Caco-2 (cell line): ENCODE results near the gene KLHL35. TPM values are rescaled to one million over a fixed set of nuclear protein-coding genes. Genes with fewer than 3 reads are reported as not detected.

Source experiments
- BruUV-seq: library from RNA; stranded (reverse); fragments of 400-500 nt; replicated peaks from 2 replicates; lab custom pipeline; 2021; lab: Mats Ljungman, UMichigan
- CTCF ChIA-PET: fragments of 300-600 bp; sonication (Branson Sonifier 250); formaldehyde crosslinking; loops from one replicate; lab custom pipeline; 2022; ENCODE audit warnings: antibody characterized with exemption; lab: Charles Lee
- POLR2A ChIA-PET: fragments of 300-600 bp; sonication (Branson Sonifier 250); formaldehyde crosslinking; loops from one replicate; lab custom pipeline; 2022; ENCODE audit warnings: antibody characterized with exemption; lab: Charles Lee
- DNase-seq, 2 experiments: peaks; one replicate each; pipeline versions ENCODE4 v3.0.0 to v3.0.0-alpha.2; 2020 to 2022
- H3K27me3 ChIP-seq: replicated peaks from 2 replicates; pipeline ENCODE4 v1.6.0; 2011; ENCODE audit warnings: low read length; ENCODE audit not compliant: control insufficient read depth, insufficient read depth
- H3K36me3 ChIP-seq: 2 replicates; pipeline ENCODE4 v1.5.1; 2011; ENCODE audit warnings: low read length; ENCODE audit not compliant: control insufficient read depth, insufficient read depth
- H3K4me1 ChIP-seq: fragments of 250-450 bp; sonication (Bioruptor Pico); 2 replicates; pipeline ENCODE4 v1.5.1; 2020; ENCODE audit warnings: mild to moderate bottlenecking
- H3K4me3 ChIP-seq: 2 replicates; pipeline ENCODE4 v1.5.1; 2011; ENCODE audit warnings: low read depth, mild to moderate bottlenecking, control low read depth, low read length
- H3K9me3 ChIP-seq: fragments of 250-450 bp; sonication (Bioruptor Pico); 2 replicates; pipeline ENCODE4 v1.5.1; 2020; ENCODE audit warnings: mild to moderate bottlenecking, moderate library complexity
- H3K27ac Mint-ChIP-seq: one replicate; pipeline ENCODE4 v1.8.0; 2022; ENCODE audit warnings: mixed read lengths; ENCODE audit not compliant: unreplicated experiment
- H3K27me3 Mint-ChIP-seq: one replicate; pipeline ENCODE4 v1.8.0; 2022; ENCODE audit warnings: mixed read lengths; ENCODE audit not compliant: insufficient read depth, unreplicated experiment
- H3K36me3 Mint-ChIP-seq: one replicate; pipeline ENCODE4 v1.8.0; 2022; ENCODE audit warnings: mild to moderate bottlenecking, mixed read lengths; ENCODE audit not compliant: insufficient read depth, unreplicated experiment
- H3K4me1 Mint-ChIP-seq: one replicate; pipeline ENCODE4 v1.8.0; 2022; ENCODE audit warnings: low read depth, mixed read lengths; ENCODE audit not compliant: unreplicated experiment
- H3K4me3 Mint-ChIP-seq: one replicate; pipeline ENCODE4 v1.8.0; 2022; ENCODE audit warnings: mild to moderate bottlenecking, moderate library complexity, mixed read lengths; ENCODE audit not compliant: unreplicated experiment
- H3K9me3 Mint-ChIP-seq: one replicate; pipeline ENCODE4 v1.8.0; 2022; ENCODE audit warnings: mixed read lengths; ENCODE audit not compliant: unreplicated experiment
- intact Hi-C: fragments of 100-400 bp; cut with micrococcal nuclease; formaldehyde crosslinking; loops from one replicate; pipeline ENCODE4 v1.10.0; 2022; ENCODE audit not compliant: unreplicated experiment
- total RNA-seq: library from RNA; stranded (reverse); gene quantifications from 2 replicates; pipeline ENCODE4 v1.2.3, GENCODE V29; 2022
- TF ChIP-seq, protein P1 (sequence below), 2 experiments: fragments of 200-600 bp in 1 of 2; IDR thresholded peaks; 1 replicate in 1 of 2; 2 replicates in 1 of 2; pipeline versions ENCODE4 v1.5.1 to v1.8.0; 2011 to 2022; ENCODE audit warnings: antibody characterized with exemption in 1 of 2, control low read depth in 1 of 2, inconsistent platforms in 1 of 2, low read depth in 1 of 2, low read length in 1 of 2, mild to moderate bottlenecking in 1 of 2, moderate library complexity in 1 of 2; ENCODE audit not compliant: insufficient read depth in 1 of 2, severe bottlenecking in 1 of 2, unreplicated experiment in 1 of 2

The KLHL35 gene
- total RNA-seq, 1 experiment from 2014 or later: 51.4 TPM

- Mint-ChIP-seq H3K36me3 (peaks cover 5% of the 10 kb centered on the region), H3K27me3 (no peaks in the 10 kb centered on the region), H3K4me1 (peaks cover 4% of the 10 kb centered on the region), H3K27ac (no peak overlapping the region), H3K9me3 (no peaks in the 10 kb centered on the region), H3K4me3 (no peak overlapping the region)
- ChIA-PET CTCF (no interaction called here), POLR2A (interaction anchor here (1.4 kb wide), 1 partner anchor 28 kb away, joined by 3 read pairs; no protein-coding TSS in a partner anchor)
- intact Hi-C loops: no loop called here
- Histone ChIP-seq H3K36me3 (no peaks in the 10 kb centered on the region), H3K4me1 (peaks cover 5% of the 10 kb centered on the region), H3K9me3 (no peaks in the 10 kb centered on the region), H3K27me3 (no peaks in the 10 kb centered on the region), H3K4me3 (no peak overlapping the region)
- TF ChIP-seq, protein P1, sequence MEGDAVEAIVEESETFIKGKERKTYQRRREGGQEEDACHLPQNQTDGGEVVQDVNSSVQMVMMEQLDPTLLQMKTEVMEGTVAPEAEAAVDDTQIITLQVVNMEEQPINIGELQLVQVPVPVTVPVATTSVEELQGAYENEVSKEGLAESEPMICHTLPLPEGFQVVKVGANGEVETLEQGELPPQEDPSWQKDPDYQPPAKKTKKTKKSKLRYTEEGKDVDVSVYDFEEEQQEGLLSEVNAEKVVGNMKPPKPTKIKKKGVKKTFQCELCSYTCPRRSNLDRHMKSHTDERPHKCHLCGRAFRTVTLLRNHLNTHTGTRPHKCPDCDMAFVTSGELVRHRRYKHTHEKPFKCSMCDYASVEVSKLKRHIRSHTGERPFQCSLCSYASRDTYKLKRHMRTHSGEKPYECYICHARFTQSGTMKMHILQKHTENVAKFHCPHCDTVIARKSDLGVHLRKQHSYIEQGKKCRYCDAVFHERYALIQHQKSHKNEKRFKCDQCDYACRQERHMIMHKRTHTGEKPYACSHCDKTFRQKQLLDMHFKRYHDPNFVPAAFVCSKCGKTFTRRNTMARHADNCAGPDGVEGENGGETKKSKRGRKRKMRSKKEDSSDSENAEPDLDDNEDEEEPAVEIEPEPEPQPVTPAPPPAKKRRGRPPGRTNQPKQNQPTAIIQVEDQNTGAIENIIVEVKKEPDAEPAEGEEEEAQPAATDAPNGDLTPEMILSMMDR (IDR thresholded peaks at IDR 0.05; ENCODE audit: insufficient read depth in 1 of 2, low read depth in 1 of 2, low read length in 1 of 2, severe bottlenecking in 1 of 2, unreplicated experiment in 1 of 2): no peak
- no TSS peak for BruUV-seq
- no peak for DNase-seq
Measured at GRCh38 chr11:75394085-75394840, 38.7 kb downstream of the KLHL35 start.

DNA sequence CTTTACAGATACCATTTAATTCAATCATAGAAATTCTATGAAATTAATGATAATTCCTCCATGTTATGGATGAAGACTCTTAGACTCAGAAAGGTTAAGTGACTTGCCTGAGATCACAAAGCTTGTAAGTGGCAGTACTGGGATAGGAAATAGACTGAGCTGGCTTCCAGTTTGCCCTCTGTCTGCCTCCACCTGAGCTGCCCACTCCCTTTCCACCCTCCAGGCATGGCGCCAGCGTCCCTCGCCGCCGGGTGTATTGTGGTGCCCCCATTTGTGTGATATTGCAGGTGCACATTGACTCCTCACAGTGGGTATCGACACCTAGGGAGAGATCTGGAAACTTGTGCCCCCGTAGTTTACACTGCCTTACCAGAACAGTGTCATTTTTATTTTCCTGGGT is 43.1 kb downstream of the KLHL35 start:
- ChIA-PET CTCF (interaction anchor here (0.5 to 3.5 kb wide), 10 partner anchors 9 to 430 kb away, joined by 3 to 14 read pairs (median 4); no protein-coding TSS in a partner anchor), POLR2A (interaction anchor here (0.6 kb wide), 1 partner anchor 157 kb away, joined by 3 read pairs; no protein-coding TSS in a partner anchor)
- Mint-ChIP-seq H3K27ac (no peak overlapping the region), H3K27me3 (no peaks in the 10 kb centered on the region), H3K9me3 (no peaks in the 10 kb centered on the region), H3K4me1 (no peaks in the 10 kb centered on the region), H3K36me3 (peaks cover 13% of the 10 kb centered on the region), H3K4me3 (no peak overlapping the region)
- intact Hi-C loops: loop anchor here (2.0 kb wide), 2 partner anchors 41 to 55 kb away; no protein-coding TSS in a partner anchor
- Histone ChIP-seq H3K9me3 (0 out of 2 replicates have a peak, but pooled peaks cover 2% of the 10 kb centered on the region), H3K27me3 (no peaks in the 10 kb centered on the region), H3K4me3 (no peak overlapping the region), H3K4me1 (peaks cover 37% of the 10 kb centered on the region), H3K36me3 (no peaks in the 10 kb centered on the region)
- DNase-seq: no peak
- TF ChIP-seq, protein P1 (IDR thresholded peaks at IDR 0.05; ENCODE audit: insufficient read depth in 1 of 2, low read depth in 1 of 2, low read length in 1 of 2, severe bottlenecking in 1 of 2, unreplicated experiment in 1 of 2): no peak
- BruUV-seq: no TSS peak

DNA sequence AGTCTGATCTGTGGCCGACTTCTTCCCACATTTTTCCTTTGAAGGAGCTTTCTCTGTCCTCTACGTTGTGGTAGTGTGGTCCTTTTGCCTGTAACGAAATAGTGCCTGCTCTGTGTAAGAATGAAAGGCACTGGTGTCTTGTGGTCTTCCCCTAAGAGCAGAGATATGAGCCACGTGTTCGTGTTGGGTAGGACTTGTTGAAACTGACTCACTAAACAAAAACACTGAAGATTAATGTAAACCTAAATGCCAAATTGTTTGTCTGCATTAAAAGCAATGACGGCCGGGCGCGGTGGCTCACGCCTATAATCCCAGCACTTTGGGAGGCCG is 43.8 kb downstream of the KLHL35 start:
- Histone ChIP-seq H3K27me3 (no peaks in the 10 kb centered on the region), H3K36me3 (no peaks in the 10 kb centered on the region), H3K4me1 (peaks cover 43% of the 10 kb centered on the region), H3K4me3 (no peak overlapping the region), H3K9me3 (0 out of 2 replicates have a peak, but pooled peaks cover 2% of the 10 kb centered on the region)
- H3K27ac Mint-ChIP-seq: no peak overlapping the region
- H3K36me3 Mint-ChIP-seq: peaks cover 13% of the 10 kb centered on the region
- TF ChIP-seq, protein P1 (IDR thresholded peaks at IDR 0.05; ENCODE audit: insufficient read depth in 1 of 2, low read depth in 1 of 2, low read length in 1 of 2, severe bottlenecking in 1 of 2, unreplicated experiment in 1 of 2): no peak
- DNase-seq: no peak
- no peaks in the 10 kb centered on the region for H3K9me3 Mint-ChIP-seq
- intact Hi-C loops: loop anchor here (2.0 kb wide), 2 partner anchors 42 to 56 kb away; no protein-coding TSS in a partner anchor
- CTCF ChIA-PET: interaction anchor here (0.5 to 4.4 kb wide), 14 partner anchors 8 to 429 kb away, joined by 3 to 31 read pairs (median 4); partner anchors contain the start of gene GDPD5
- no TSS peak for BruUV-seq
- no peak overlapping the region for H3K4me3 Mint-ChIP-seq
- H3K27me3 Mint-ChIP-seq: no peaks in the 10 kb centered on the region
- peaks cover 6% of the 10 kb centered on the region for H3K4me1 Mint-ChIP-seq
- POLR2A ChIA-PET: no interaction called here
